Measurements from ENCODE around the gene ETHE1.

DNA sequence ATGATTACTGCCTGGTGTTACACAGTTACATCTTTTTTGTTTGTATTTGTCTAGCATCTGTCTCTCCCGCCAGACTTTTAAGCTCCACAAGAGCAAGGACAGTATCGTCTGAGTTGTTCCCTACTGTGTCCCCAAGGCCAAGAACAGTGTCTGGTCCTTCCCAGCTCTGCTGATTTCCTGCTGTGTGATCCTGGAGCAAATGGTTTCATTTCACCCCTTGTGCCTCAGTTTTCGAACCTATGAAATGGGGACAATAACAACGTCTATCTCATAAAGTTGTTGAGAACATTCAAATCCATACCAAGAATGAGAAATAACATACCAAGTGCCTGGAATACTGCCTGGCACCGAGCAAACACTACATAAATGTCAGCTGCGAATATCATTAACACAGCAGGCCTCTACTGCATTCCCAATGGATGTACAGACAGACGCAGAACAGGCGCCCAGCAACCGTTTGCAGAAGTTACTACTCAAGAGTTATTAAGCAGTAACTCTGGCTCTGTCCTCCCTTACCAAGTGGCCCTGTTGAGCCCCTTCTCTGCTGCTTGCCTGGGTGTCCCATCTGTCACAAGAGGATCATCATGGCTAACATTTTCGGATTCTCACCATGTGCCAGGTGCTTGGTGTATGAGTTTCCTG lies 36.9 kb upstream of the ETHE1 start:
- TF ChIP-seq POLR2A (IDR thresholded peaks at IDR 0.05; ENCODE audit: low read length) (no peak), GATA1 (IDR thresholded peaks at IDR 0.05; ENCODE audit: low read depth, low read length) (no peak)
